NCI-H2196 (cell line): ENCODE results near the gene PHLPP1.

Experiments used
- DNase-seq: peaks from one replicate; lab custom pipeline; 2025; ENCODE audit not compliant: unreplicated experiment; lab: John Stamatoyannopoulos, UW

PHLPP1 gene

GRCh38 chr18:62771494-62772270, 56.3 kb downstream of the PHLPP1 start:
- DNase-seq, result no peak

GRCh38 chr18:62772860-62773584, 57.7 kb downstream of the PHLPP1 start:
- no peak for DNase-seq

GRCh38 chr18:62773691-62774090, 58.4 kb downstream of the PHLPP1 start:
- DNase-seq, result no peak

GRCh38 chr18:62776024-62776570, 60.8 kb downstream of the PHLPP1 start:
- DNase-seq, result no peak

- no peak for DNase-seq
These were observed 62.5 kb downstream of the PHLPP1 start for GRCh38 chr18:62777814-62778213.

- DNase-seq, result no peak
These were observed 63.9 kb downstream of the PHLPP1 start for GRCh38 chr18:62778976-62779869.

GRCh38 chr18:62781262-62781661, 65.9 kb downstream of the PHLPP1 start:
- no peak for DNase-seq

GRCh38 chr18:62781893-62782292, 66.6 kb downstream of the PHLPP1 start:
- DNase-seq, result peak; percentile 23

GRCh38 chr18:62784338-62784965, 69.1 kb downstream of the PHLPP1 start:
- DNase-seq, result no peak

GRCh38 chr18:62784966-62785413, 69.6 kb downstream of the PHLPP1 start:
- no peak for DNase-seq

GRCh38 chr18:62786689-62787088, 71.3 kb downstream of the PHLPP1 start:
- no peak for DNase-seq

GRCh38 chr18:62788111-62788510, 72.8 kb downstream of the PHLPP1 start:
- DNase-seq, result no peak

- DNase-seq, result peak; percentile 17
These were observed 73.5 kb downstream of the PHLPP1 start for GRCh38 chr18:62788876-62789275.

- DNase-seq, result peak; percentile 29
These were observed 75.8 kb downstream of the PHLPP1 start for GRCh38 chr18:62790871-62791772.

GRCh38 chr18:62792016-62792415, 76.7 kb downstream of the PHLPP1 start:
- no peak for DNase-seq

GRCh38 chr18:62795813-62796212, 80.5 kb downstream of the PHLPP1 start:
- no peak for DNase-seq

- DNase-seq, result no peak
These were observed 80.9 kb downstream of the PHLPP1 start for GRCh38 chr18:62796216-62796621.

- no peak for DNase-seq
These were observed 82.0 kb downstream of the PHLPP1 start for GRCh38 chr18:62797329-62797728.

GRCh38 chr18:62799977-62800376, 84.6 kb downstream of the PHLPP1 start:
- DNase-seq, result no peak

- no peak for DNase-seq
These were observed 87.2 kb downstream of the PHLPP1 start for GRCh38 chr18:62802523-62802922.
